Upper lobe of left lung (tissue), 6 donors: ENCODE data around the gene OR4D5. TPM values are rescaled to one million over a fixed set of nuclear protein-coding genes. Genes with fewer than 3 reads are reported as not detected.

Experiments
- ATAC-seq, 2 donors: fragments of 200-7000 bp; cut with Tn5 transposase; one replicate each; pipeline ENCODE4 v1.9.1; 2022; ENCODE audit warnings: mild to moderate bottlenecking in 2 of 2, moderate library complexity in 2 of 2; ENCODE audit not compliant: low FRiP score in 2 of 2
- DNase-seq, 2 donors: peaks; one replicate each; pipeline ENCODE4 v3.0.0-alpha.2; 2019 to 2020
- H3K27ac ChIP-seq, 4 donors: fragments of 200-600 bp; sonication (generic); one replicate each; pipeline ENCODE4 v1.5.1; 2016 to 2019
- H3K27me3 ChIP-seq, 4 donors: fragments of 200-600 bp; sonication (generic); one replicate each; pipeline ENCODE4 v1.5.1; 2017 to 2019
- H3K36me3 ChIP-seq, 4 donors: fragments of 200-600 bp; sonication (generic); one replicate each; pipeline ENCODE4 v1.5.1; 2016 to 2019
- H3K4me1 ChIP-seq, 4 donors: fragments of 200-600 bp; sonication (generic); one replicate each; pipeline ENCODE4 v1.5.1; 2018 to 2019
- H3K4me3 ChIP-seq, 4 donors: fragments of 200-600 bp; sonication (generic); one replicate each; pipeline ENCODE4 v1.5.1; 2017 to 2019; ENCODE audit warnings: mild to moderate bottlenecking in 2 of 4, moderate library complexity in 1 of 4
- H3K9me3 ChIP-seq, 4 donors: fragments of 200-600 bp; sonication (generic); one replicate each; pipeline ENCODE4 v1.5.1; 2018 to 2019
- CTCF ChIP-seq, 6 experiments: fragments of 450-650 bp in 4 of 6; fragments of 200-600 bp in 2 of 6; sonication (generic) in 2 of 6; IDR thresholded peaks; one replicate each; pipeline ENCODE4 v1.5.1; 2016 to 2019; ENCODE audit warnings: antibody characterized with exemption in 6 of 6
- EP300 ChIP-seq, 4 donors: sonication (generic); formaldehyde crosslinking; IDR thresholded peaks; one replicate each; pipeline ENCODE4 v1.5.1; 2017; ENCODE audit warnings: antibody characterized with exemption in 4 of 4, control low read depth in 2 of 4
- POLR2A ChIP-seq, 4 donors: fragments of 450-650 bp; IDR thresholded peaks; one replicate each; pipeline ENCODE4 v1.5.1; 2016 to 2017; ENCODE audit warnings: antibody characterized with exemption in 4 of 4, mild to moderate bottlenecking in 2 of 4
- POLR2AphosphoS5 ChIP-seq, 2 donors: sonication (generic); formaldehyde crosslinking; IDR thresholded peaks; one replicate each; pipeline ENCODE4 v1.5.1; 2017; ENCODE audit warnings: antibody characterized with exemption in 2 of 2
- WGBS, 2 donors: methylation state at CpG; one replicate each; pipeline ENCODE4 v1.1.5; 2017 to 2018; 5-methylcytosine and 5-hydroxymethylcytosine counted together
- total RNA-seq, 6 donors: library from RNA; depleted of rRNA in 4 of 6; stranded (reverse); fragments of >200 nt in 4 of 6; gene quantifications; one replicate each; pipeline versions ENCODE4 v1.1.0 to v1.2.1, GENCODE V29; 2016 to 2021
- donor health status: DM: no; HTN: no; CAD: no; lungs with moderate emphysema.
- donor health status: DM: no; HTN: yes; CAD: no; lungs with severe emphysema.

OR4D5 gene
- total RNA-seq, 6 donors from 2014 or later: not detected

- Histone ChIP-seq H3K4me1 (no peaks in the 10 kb centered on the region), H3K9me3 (no peaks in the 10 kb centered on the region), H3K4me3 (no peak overlapping the region), H3K36me3 (no peaks in the 10 kb centered on the region), H3K27me3 (no peaks in the 10 kb centered on the region), H3K27ac (no peak overlapping the region)
- no peak for TF ChIP-seq POLR2AphosphoS5 (IDR thresholded peaks at IDR 0.05)
- TF ChIP-seq POLR2A (IDR thresholded peaks at IDR 0.05): no peak
- TF ChIP-seq CTCF (IDR thresholded peaks at IDR 0.05): no peak
- TF ChIP-seq EP300 (IDR thresholded peaks at IDR 0.05): no peak
- ATAC-seq (no peak), DNase-seq (no peak)
- WGBS, 2 donors: 61 to 80% methylated on average over 3 of the region's 3 CpGs
These were observed 34.5 kb upstream of the OR4D5 start for GRCh38 chr11:123904932-123905331.

- Histone ChIP-seq H3K36me3 (no peaks in the 10 kb centered on the region), H3K4me1 (no peaks in the 10 kb centered on the region), H3K27me3 (no peaks in the 10 kb centered on the region), H3K4me3 (no peak overlapping the region), H3K27ac (no peak overlapping the region), H3K9me3 (no peaks in the 10 kb centered on the region)
- DNase-seq: no peak
- no peak for ATAC-seq
- TF ChIP-seq EP300 (IDR thresholded peaks at IDR 0.05) (no peak), CTCF (IDR thresholded peaks at IDR 0.05) (no peak), POLR2AphosphoS5 (IDR thresholded peaks at IDR 0.05) (no peak), POLR2A (IDR thresholded peaks at IDR 0.05) (no peak)
- 74 to 75% methylated on average over 3 of the region's 3 CpGs for WGBS, 2 donors
These were observed 33.6 kb upstream of the OR4D5 start for GRCh38 chr11:123905826-123906225.

GRCh38 chr11:123920943-123921342 is 18.5 kb upstream of the OR4D5 start:
- Histone ChIP-seq H3K27ac (no peak overlapping the region), H3K4me3 (no peak overlapping the region)
- DNase-seq: no peak

GRCh38 chr11:123924027-123924426 is 15.4 kb upstream of the OR4D5 start:
- 71 to 92% methylated on average over 1 of the region's 1 CpG for WGBS, 2 donors
- TF ChIP-seq POLR2AphosphoS5 (IDR thresholded peaks at IDR 0.05): no peak

More at GRCh38 chr11:123920943-123921342, 18.5 kb upstream of the OR4D5 start:
- WGBS, 2 donors: 73 to 79% methylated on average over 3 of the region's 3 CpGs
- TF ChIP-seq CTCF (IDR thresholded peaks at IDR 0.05) (no peak), POLR2A (IDR thresholded peaks at IDR 0.05) (no peak), EP300 (IDR thresholded peaks at IDR 0.05) (no peak), POLR2AphosphoS5 (IDR thresholded peaks at IDR 0.05) (no peak)
- no peaks in the 10 kb centered on the region for H3K9me3 ChIP-seq
- no peaks in the 10 kb centered on the region for H3K36me3 ChIP-seq
- no peaks in the 10 kb centered on the region for H3K27me3 ChIP-seq
- ATAC-seq: no peak
- no peaks in the 10 kb centered on the region for H3K4me1 ChIP-seq

GRCh38 chr11:123942413-123942812 is 3.0 kb downstream of the OR4D5 start:
- H3K4me3 ChIP-seq: no peak overlapping the region
- ATAC-seq (no peak), DNase-seq (no peak)
- no peak overlapping the region for H3K27ac ChIP-seq
- H3K27me3 ChIP-seq: no peaks in the 10 kb centered on the region
- WGBS, 2 donors: 84 to 95% methylated on average over 4 of the region's 4 CpGs
- no peak for TF ChIP-seq POLR2A (IDR thresholded peaks at IDR 0.05)
- H3K9me3 ChIP-seq: no peaks in the 10 kb centered on the region
- H3K4me1 ChIP-seq: no peaks in the 10 kb centered on the region
- H3K36me3 ChIP-seq: no peaks in the 10 kb centered on the region

More at GRCh38 chr11:123924027-123924426, 15.4 kb upstream of the OR4D5 start:
- Histone ChIP-seq H3K9me3 (no peaks in the 10 kb centered on the region), H3K4me1 (no peaks in the 10 kb centered on the region), H3K36me3 (no peaks in the 10 kb centered on the region), H3K27ac (no peak overlapping the region), H3K4me3 (no peak overlapping the region), H3K27me3 (no peaks in the 10 kb centered on the region)
- ATAC-seq (no peak), DNase-seq (no peak)

GRCh38 chr11:123943738-123944137 is 4.3 kb downstream of the OR4D5 start, which contains the start of gene OR6T1:
OR6T1 (minus strand) TSS chr11:123943838; CDS start chr11:123943838, 0 bp downstream.
- Histone ChIP-seq H3K36me3 (no peaks in the 10 kb centered on the region), H3K4me1 (no peaks in the 10 kb centered on the region), H3K27me3 (no peaks in the 10 kb centered on the region), H3K9me3 (no peaks in the 10 kb centered on the region), H3K4me3 (no peak within 1 kb of the TSS), H3K27ac (no peak within 1 kb of the TSS)
- 78 to 82% methylated on average over 3 of the region's 3 CpGs for WGBS, 2 donors
- no peak for ATAC-seq
- TF ChIP-seq CTCF (IDR thresholded peaks at IDR 0.05): no peak
- no peak for TF ChIP-seq EP300 (IDR thresholded peaks at IDR 0.05)
- no peak for TF ChIP-seq POLR2A (IDR thresholded peaks at IDR 0.05)
- no peak for TF ChIP-seq POLR2AphosphoS5 (IDR thresholded peaks at IDR 0.05)
- DNase-seq: no peak
